SK-N-MC (cell line): ENCODE measurements around the gene CRIM1.

Experiments
- EZH2 ChIP-seq: fragments of 200-600 bp; sonication (generic); IDR thresholded peaks from one replicate; pipeline ENCODE4 v1.6.1; 2017; ENCODE audit warnings: antibody characterized with exemption
- FOXP2 ChIP-seq: optimal IDR thresholded peaks from 2 replicates; pipeline ENCODE3; 2011; ENCODE audit warnings: mild to moderate bottlenecking, moderate library complexity; ENCODE audit not compliant: insufficient read depth; ENCODE audit errors: extremely low read length, control extremely low read depth
- POLR2AphosphoS5 ChIP-seq: IDR thresholded peaks from 2 replicates; pipeline ENCODE4 v1.6.1; 2012; ENCODE audit warnings: mild to moderate bottlenecking, low read depth, low read length, borderline replicate concordance

GRCh38 chr2:36568516-36569246 lies 213.1 kb downstream of the CRIM1 start:
- TF ChIP-seq FOXP2 (no peak), EZH2 (no peak), POLR2AphosphoS5 (no peak)
